Neutrophil (primary cell): ENCODE measurements around the gene CHAC1.

ENCODE experiments used
- H3K27ac ChIP-seq: fragments of 200-600 bp; sonication (generic); 2 replicates; pipeline ENCODE4 v1.5.1; 2016; ENCODE audit warnings: mild to moderate bottlenecking, moderate library complexity
- H3K27me3 ChIP-seq: fragments of 200-600 bp; sonication (generic); 2 replicates; pipeline ENCODE4 v1.6.0; 2016; ENCODE audit warnings: mild to moderate bottlenecking
- H3K36me3 ChIP-seq: fragments of 200-600 bp; sonication (generic); 2 replicates; pipeline ENCODE4 v1.5.1; 2017
- H3K4me1 ChIP-seq, 2 experiments: fragments of 200-600 bp in 1 of 2; sonication (generic) in 1 of 2; 1 replicate in 1 of 2; 2 replicates in 1 of 2; pipeline versions ENCODE4 v1.5.1 to v1.6.1; 2013 to 2016; ENCODE audit warnings: low read depth in 1 of 2, low read length in 1 of 2, mild to moderate bottlenecking in 1 of 2, moderate library complexity in 1 of 2; ENCODE audit not compliant: control insufficient read depth in 1 of 2, insufficient read depth in 1 of 2
- H3K4me3 ChIP-seq, 2 experiments: fragments of 200-600 bp in 1 of 2; sonication (generic) in 1 of 2; 1 replicate in 1 of 2; 2 replicates in 1 of 2; pipeline ENCODE4 v1.5.1; 2013 to 2016; ENCODE audit warnings: low read depth in 1 of 2, low read length in 1 of 2, mild to moderate bottlenecking in 1 of 2, moderate library complexity in 1 of 2
- H3K9me3 ChIP-seq: fragments of 200-600 bp; sonication (generic); 2 replicates; pipeline ENCODE4 v1.5.1; 2016
- TF ChIP-seq, protein P1 (sequence below): fragments of 200-600 bp; sonication (generic); IDR thresholded peaks from 2 replicates; pipeline ENCODE4 v1.5.1; 2016; ENCODE audit warnings: antibody characterized with exemption

The CHAC1 gene

DNA sequence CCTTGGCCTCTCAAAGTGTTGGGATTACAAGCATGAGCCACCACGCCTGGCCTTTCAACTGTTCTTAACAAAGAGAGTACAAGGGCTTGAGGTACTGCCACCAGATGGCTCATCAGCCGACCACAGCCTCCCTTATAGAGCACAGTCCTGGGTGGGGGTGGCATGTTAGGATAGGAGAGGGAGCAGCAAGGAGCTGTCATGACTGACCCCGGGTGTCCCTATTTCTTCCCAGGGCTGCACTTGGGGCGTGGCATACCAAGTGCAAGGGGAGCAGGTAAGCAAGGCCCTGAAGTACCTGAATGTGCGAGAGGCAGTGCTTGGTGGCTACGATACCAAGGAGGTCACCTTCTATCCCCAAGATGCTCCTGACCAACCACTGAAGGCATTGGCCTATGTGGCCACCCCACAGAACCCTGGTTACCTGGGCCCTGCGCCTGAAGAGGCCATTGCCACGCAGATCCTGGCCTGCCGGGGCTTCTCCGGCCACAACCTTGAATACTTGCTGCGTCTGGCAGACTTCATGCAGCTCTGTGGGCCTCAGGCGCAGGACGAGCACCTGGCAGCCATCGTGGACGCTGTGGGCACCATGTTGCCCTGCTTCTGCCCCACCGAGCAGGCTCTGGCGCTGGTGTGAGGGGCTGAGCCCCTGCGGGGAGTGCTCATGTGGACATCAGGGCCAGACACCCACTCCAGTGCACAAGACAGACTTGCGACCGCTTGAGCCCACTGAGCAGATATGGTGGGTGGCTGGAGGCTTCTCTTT, 2.1 kb downstream of the CHAC1 start:
- peaks cover 16 to 18% of the 10 kb centered on the region in 2 experiments for H3K4me1 ChIP-seq
- H3K4me3 ChIP-seq: no peak overlapping the region

DNA sequence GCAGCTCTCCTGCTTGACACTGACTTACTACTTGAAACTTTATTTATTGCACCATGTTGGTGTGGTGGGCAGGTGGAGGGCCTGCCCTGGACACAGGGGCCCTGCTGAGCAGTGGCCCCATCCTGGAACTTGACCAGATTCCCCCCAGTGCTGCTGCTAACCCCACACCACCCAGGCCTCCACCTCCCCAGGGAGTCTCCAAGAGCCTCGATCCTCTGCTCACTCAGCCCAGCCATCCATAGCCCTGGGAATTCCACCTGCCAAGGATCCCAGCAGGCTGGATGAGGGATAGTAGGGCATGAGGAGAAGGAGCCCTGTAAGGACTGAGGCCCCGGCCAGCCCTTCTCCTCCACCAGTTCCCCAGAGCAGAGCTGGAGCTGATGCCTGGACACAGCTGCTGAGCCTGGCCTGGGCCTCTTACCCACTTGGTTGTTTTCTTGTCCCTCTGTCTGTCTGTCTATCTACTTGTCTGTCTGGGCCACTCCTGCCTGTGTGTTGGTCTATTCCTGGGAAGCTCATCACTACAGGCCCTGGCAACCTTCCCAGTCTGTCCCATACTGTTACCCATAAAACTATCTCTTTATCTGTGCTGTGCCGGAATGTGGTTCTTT, 2.8 kb downstream of the CHAC1 start:
- no peaks in the 10 kb centered on the region for H3K36me3 ChIP-seq
- TF ChIP-seq, protein P1, sequence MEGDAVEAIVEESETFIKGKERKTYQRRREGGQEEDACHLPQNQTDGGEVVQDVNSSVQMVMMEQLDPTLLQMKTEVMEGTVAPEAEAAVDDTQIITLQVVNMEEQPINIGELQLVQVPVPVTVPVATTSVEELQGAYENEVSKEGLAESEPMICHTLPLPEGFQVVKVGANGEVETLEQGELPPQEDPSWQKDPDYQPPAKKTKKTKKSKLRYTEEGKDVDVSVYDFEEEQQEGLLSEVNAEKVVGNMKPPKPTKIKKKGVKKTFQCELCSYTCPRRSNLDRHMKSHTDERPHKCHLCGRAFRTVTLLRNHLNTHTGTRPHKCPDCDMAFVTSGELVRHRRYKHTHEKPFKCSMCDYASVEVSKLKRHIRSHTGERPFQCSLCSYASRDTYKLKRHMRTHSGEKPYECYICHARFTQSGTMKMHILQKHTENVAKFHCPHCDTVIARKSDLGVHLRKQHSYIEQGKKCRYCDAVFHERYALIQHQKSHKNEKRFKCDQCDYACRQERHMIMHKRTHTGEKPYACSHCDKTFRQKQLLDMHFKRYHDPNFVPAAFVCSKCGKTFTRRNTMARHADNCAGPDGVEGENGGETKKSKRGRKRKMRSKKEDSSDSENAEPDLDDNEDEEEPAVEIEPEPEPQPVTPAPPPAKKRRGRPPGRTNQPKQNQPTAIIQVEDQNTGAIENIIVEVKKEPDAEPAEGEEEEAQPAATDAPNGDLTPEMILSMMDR: no peak
- H3K4me3 ChIP-seq: no peak overlapping the region
- H3K4me1 ChIP-seq: peaks cover 16 to 18% of the 10 kb centered on the region in 2 experiments
- peaks cover 7% of the 10 kb centered on the region for H3K27me3 ChIP-seq
- no peak overlapping the region for H3K27ac ChIP-seq
- H3K9me3 ChIP-seq: no peaks in the 10 kb centered on the region

More for the DNA sequence above, 2.1 kb downstream of the CHAC1 start:
- Histone ChIP-seq H3K9me3 (no peaks in the 10 kb centered on the region), H3K27me3 (peaks cover 7% of the 10 kb centered on the region), H3K36me3 (no peaks in the 10 kb centered on the region), H3K27ac (no peak overlapping the region)
- TF ChIP-seq, protein P1: no peak

DNA sequence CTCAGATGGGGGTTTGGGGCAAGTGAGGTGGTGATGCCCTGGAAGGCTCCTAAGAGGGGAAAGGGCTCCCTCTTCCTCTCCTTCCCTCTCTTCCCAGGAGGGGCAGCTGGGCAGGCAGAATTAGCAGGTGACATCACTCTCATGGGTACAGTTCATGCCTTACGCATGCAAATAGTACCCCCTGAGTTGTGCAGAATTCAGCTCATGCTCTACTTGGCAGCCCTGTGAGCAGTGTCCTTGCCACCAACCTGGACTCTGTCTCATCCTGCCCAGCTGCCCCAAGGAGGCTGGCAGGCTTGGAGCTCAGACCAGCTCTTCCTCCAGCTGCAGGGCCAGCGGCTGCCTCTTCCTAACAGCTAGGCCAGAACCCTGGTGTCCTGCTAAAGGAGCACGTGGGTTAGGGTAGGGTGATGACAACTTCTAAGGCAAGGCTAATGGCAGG, 3.3 kb downstream of the CHAC1 start:
- H3K4me1 ChIP-seq: peaks cover 16 to 18% of the 10 kb centered on the region in 2 experiments
- H3K27ac ChIP-seq: no peak overlapping the region
- H3K4me3 ChIP-seq: no peak overlapping the region
- H3K36me3 ChIP-seq: no peaks in the 10 kb centered on the region
- H3K9me3 ChIP-seq: no peaks in the 10 kb centered on the region
- TF ChIP-seq, protein P1: no peak
- peaks cover 7% of the 10 kb centered on the region for H3K27me3 ChIP-seq

DNA sequence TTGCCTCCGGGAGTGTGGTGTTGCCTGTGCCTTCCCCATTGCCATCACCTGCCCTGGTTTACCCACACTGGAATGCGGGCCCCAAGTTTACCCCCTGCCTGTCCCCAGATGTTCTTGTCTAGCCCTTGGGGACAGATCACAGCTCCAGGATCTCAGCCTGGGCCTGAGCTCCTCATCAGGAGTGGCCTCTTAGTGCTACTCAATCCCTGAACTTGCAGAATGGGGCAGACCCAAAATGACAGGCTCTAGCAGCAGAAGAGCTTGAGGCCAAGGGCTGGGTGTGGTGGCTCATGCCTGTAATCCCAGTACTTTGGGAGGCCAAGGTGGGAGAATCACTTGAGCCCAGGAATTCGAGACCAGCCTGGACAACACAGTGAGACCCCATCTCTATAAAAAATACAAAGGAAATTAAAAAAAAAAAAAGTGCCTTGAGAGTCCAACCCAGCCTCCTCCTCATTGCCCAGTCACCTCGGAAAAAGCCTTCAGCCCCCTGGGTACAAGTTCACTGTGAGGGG, 3.8 kb downstream of the CHAC1 start:
- H3K4me1 ChIP-seq: peaks cover 16 to 18% of the 10 kb centered on the region in 2 experiments
- TF ChIP-seq, protein P1: no peak
- H3K4me3 ChIP-seq: no peak overlapping the region
- H3K27ac ChIP-seq: no peak overlapping the region
- no peaks in the 10 kb centered on the region for H3K9me3 ChIP-seq
- H3K36me3 ChIP-seq: no peaks in the 10 kb centered on the region
- H3K27me3 ChIP-seq: peaks cover 7% of the 10 kb centered on the region

DNA sequence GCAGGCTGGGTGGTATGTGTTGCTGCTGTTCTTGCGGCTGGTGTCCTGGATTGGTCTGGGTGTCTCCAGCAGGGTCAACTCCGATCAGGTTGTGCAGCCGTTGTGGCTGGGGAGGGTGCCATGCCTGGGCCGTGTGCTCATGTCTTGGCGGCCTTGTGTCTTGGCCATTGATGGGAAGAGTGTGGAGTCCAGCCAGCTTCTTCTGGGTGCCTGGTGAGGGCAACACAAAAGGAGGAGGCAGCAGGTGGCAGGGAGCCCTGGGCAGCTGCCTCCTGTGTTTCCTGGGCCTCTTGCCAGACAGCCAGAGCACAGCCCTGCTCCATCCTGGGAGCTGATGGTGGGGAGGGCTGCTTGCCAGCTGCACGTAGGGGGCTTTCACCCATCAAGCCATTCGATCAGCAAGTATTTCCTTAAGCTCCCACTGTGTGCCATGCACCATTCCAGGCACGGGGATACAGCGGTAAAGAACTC, 4.3 kb downstream of the CHAC1 start:
- TF ChIP-seq, protein P1: no peak
- H3K4me1 ChIP-seq: peaks cover 12 to 13% of the 10 kb centered on the region in 2 experiments
- no peak overlapping the region for H3K4me3 ChIP-seq
- H3K9me3 ChIP-seq: no peaks in the 10 kb centered on the region
- H3K27me3 ChIP-seq: peaks cover 7% of the 10 kb centered on the region
- no peaks in the 10 kb centered on the region for H3K36me3 ChIP-seq
- no peak overlapping the region for H3K27ac ChIP-seq
